GM12875 (cell line): ENCODE data around the gene CCDC171.

Experiments used
- H3K4me3 ChIP-seq: one replicate; pipeline ENCODE4 v1.5.1; 2011; ENCODE audit warnings: low read depth, low read length, control low read depth
- TF ChIP-seq, protein P1 (sequence below): IDR thresholded peaks from 2 replicates; pipeline ENCODE4 v1.5.1; 2011; ENCODE audit warnings: low read depth, mild to moderate bottlenecking, control low read depth, inconsistent platforms, low read length, moderate library complexity, borderline replicate concordance; ENCODE audit not compliant: insufficient read depth

Gene CCDC171

DNA sequence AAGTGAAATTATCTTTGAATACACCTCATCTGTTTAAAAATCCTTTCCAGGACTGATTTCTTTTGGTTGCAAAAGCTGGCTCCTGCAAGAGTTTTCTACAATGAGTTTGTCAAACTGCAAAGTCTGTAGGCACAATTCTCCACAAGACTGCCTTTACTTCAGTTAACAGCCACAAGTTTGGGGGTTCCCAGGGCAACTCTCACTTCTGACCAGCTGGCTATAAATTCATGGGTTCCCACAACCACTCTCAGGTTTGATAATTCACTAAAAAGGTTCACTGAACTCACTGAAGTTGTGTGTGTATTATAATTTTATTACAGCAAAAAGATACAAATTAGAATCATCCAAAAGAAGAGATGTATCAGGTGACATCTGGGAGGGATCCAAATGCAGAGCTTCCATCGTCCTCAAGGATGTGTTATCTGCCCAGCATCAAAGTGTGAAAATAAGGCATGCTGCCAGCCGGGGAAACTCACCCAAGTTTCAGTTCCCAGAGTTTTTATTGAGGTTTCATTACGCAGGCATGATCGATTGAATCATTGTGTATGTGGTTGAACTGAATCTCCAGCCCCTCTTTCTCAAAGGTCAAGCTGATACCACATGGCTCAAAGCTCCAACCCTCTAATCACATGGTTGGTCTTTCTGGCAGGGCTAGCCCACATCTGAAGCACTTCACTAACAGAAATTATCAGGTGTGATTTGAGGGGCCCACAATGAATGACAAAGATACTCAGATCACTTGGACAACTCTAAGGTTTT, 23.1 kb upstream of the CCDC171 start:
- H3K4me3 ChIP-seq = no peak overlapping the region
- TF ChIP-seq, protein P1, sequence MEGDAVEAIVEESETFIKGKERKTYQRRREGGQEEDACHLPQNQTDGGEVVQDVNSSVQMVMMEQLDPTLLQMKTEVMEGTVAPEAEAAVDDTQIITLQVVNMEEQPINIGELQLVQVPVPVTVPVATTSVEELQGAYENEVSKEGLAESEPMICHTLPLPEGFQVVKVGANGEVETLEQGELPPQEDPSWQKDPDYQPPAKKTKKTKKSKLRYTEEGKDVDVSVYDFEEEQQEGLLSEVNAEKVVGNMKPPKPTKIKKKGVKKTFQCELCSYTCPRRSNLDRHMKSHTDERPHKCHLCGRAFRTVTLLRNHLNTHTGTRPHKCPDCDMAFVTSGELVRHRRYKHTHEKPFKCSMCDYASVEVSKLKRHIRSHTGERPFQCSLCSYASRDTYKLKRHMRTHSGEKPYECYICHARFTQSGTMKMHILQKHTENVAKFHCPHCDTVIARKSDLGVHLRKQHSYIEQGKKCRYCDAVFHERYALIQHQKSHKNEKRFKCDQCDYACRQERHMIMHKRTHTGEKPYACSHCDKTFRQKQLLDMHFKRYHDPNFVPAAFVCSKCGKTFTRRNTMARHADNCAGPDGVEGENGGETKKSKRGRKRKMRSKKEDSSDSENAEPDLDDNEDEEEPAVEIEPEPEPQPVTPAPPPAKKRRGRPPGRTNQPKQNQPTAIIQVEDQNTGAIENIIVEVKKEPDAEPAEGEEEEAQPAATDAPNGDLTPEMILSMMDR = no peak

DNA sequence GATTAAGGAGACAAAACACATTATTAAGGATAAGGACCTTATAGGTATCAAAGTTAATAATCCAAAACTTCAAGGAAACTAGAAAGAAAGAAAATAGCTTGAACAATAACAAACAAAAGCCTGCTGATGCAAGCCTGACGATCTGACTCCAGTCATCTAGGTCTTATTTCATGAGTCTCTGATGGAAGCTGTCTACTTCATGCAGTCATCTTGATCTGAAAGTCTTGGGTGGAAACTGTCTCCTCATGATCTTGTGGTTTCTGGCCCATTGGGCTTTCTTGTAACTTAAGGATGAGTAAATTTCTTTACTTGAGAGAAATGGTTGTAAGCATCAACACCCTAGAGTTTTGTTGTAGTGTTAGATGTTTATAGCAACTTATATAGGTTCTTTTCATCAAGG, 21.5 kb upstream of the CCDC171 start:
- no peak overlapping the region for H3K4me3 ChIP-seq
- TF ChIP-seq, protein P1 = no peak

DNA sequence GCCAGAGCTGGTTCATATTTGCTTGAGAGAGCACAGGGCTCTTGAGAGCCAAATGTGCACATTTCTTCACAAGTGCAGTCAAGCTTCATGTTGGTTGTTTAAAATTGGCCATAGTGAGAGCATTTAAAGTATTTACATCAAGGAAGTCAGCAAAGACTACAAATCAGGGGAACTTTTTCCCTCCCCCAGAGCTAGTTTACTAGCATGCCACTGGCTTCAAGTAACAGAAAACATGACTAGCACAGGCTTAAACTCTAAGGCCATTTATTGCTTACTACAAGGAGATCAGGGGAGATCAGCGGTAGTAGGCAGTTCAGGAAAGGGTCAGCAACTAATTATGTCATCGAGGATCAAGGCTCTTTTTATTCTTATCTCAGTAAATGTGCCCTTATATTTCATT, 11.0 kb upstream of the CCDC171 start:
- H3K4me3 ChIP-seq = no peak overlapping the region
- TF ChIP-seq, protein P1 = no peak

DNA sequence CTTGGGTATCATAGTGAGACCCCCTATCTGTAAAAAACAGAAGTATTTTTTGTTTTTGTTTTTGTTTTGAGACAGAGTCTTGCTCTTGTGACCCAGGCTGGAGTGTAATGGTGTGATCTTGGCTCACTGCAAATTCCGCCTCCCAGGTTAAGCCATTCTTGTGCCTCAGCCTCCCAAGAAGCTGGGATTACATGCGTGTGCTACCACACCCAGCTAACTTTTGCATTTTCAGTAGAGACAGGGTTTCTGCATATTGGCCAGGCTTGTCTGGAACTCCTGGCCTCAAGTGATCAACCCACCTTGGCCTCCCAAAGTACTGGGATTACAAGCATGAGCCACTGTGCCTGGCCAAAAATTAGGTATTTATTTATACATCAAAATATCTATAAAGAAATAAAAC, 10.2 kb upstream of the CCDC171 start:
- TF ChIP-seq, protein P1 = no peak
- H3K4me3 ChIP-seq = no peak overlapping the region

DNA sequence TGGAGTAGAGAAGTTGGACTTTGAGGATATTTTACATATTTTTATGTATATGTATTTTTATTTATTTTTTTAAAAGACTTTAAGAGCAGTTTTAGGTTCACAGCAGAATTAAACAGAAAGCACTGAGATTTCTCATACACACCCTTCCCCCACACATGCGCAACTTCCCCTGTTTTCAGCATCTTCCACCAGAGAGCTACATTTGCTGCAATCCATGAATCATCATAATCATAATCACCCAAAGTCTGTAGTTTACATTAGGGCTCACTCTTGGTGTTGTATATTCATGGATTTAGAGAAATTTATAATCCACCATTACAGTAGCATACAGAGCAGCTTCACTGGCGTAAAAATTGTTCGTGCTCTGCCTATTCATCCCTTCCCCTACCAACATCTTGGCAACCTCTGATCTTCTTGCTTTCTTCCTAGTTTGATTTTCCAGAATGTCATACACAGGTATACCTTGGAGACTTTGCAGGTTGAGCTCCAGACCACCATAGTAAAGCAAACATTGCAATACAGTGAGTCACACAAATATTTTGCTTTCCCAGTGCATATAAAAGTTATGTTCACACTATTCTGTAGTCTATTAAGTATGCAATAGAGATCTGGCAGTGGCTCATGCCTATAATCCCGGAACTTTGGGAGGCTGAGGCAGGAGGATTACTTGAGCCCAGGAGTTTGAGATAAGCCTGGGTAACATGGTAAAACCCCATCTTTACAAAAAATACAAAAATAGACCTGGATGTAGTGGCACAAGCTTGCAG, 9.6 kb upstream of the CCDC171 start:
- H3K4me3 ChIP-seq = no peak overlapping the region
- TF ChIP-seq, protein P1 = no peak

DNA sequence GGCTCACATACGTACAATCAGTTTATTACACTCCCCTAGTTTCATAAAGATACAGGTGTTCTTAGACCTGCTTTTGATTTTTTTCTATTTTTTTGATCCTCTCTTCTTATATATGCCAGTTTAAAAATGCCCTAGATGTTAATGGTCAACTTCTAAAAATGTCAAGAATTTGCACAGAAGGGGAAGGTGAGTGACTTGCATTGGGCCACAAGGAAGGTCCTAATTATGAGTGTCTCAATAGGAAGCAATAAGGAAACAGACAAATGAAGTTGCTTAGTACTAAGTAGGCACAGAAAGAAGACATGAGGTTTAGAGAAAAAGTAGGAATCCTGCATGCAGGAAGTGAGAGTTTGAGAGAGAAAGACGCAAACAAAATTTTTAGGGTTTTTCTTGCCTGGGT, 3.2 kb upstream of the CCDC171 start:
- TF ChIP-seq, protein P1 = no peak
- H3K4me3 ChIP-seq = no peak overlapping the region

DNA sequence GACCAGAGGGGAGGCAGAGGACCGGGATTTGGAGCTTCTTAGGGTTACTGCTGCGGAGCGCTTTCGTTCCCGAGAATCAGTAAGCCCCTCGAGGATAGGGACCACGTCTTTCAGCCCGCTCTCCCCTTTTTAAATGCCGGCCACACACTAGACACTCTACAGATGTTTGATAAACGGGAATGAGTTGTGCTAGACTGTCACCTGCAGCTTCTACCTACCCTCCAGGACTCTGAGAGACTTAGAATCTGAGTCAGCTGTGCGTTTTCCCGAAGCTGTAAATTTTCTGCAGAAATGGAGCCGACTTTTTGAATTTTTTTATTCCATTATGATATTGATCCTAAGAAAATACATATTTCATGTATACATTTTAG, 670 bp downstream of the CCDC171 start:
- TF ChIP-seq, protein P1 = no peak
- peak overlapping the region; percentile 64 for H3K4me3 ChIP-seq
